ENCODE data around the gene PEX3.
"Not testable (repeated sequence)": the region's sequence is repeated elsewhere in the genome, so short reads cannot be mapped to it uniquely, and the experiment has no call there.

PEX3 gene

DNA sequence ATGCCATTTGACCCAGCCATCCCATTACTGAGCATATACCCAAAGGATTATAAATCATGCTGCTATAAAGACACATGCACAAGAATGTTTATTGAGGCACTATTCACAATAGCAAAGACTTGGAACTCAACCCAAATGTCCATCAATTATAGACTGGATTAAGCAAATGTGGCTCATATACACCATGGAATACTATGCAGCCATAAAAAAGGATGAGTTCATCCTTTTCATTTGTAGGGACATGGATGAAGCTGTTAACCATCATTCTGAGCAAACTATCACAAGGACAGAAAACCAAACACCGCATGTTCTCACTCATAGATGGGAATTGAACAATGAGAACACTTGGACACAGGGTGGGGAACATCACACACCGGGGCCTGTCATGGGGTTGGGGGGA, 2.7 kb upstream of the PEX3 start:
- H3K27ac ChIP-seq (replicated peaks; ENCODE audit: low read length); H2BK120ac ChIP-seq (ENCODE audit: low read depth, low read length); H2BK5ac ChIP-seq (ENCODE audit: low read length); H4K91ac ChIP-seq (ENCODE audit: low read depth, low read length, poor library complexity); H2AFZ ChIP-seq (ENCODE audit: low read length); H3K23ac ChIP-seq (ENCODE audit: low read depth, low read length, poor library complexity); H3K18ac ChIP-seq (ENCODE audit: low read length); H2BK12ac ChIP-seq (ENCODE audit: low read length); H3K9me3 ChIP-seq (replicated peaks in 1 of 2; ENCODE audit: control insufficient read depth in 2 of 2, insufficient read depth in 1 of 2, low read depth in 1 of 2, low read length in 2 of 2); H3K9ac ChIP-seq (ENCODE audit: low read depth, low read length, poor library complexity); H3K4ac ChIP-seq (ENCODE audit: low read length); H2BK15ac ChIP-seq (ENCODE audit: low read length); H2AK5ac ChIP-seq (ENCODE audit: low read depth, low read length); H3K4me1 ChIP-seq (ENCODE audit: control insufficient read depth in 2 of 2, insufficient read depth in 1 of 2, low read depth in 1 of 2, low read length in 2 of 2); H3K4me2 ChIP-seq (ENCODE audit: insufficient read depth, low read length, poor library complexity, severe bottlenecking); H4K8ac ChIP-seq (ENCODE audit: low read depth, low read length); H3K14ac ChIP-seq (ENCODE audit: low read length); H3K36me3 ChIP-seq (replicated peaks in 1 of 2; ENCODE audit: control insufficient read depth in 2 of 2, insufficient read depth in 2 of 2, low read length in 2 of 2); H3K79me1 ChIP-seq (ENCODE audit: low read depth, low read length); DNase-seq (ENCODE audit: low spot score); H3K4me3 ChIP-seq (ENCODE audit: low read length in 2 of 2); H3K27me3 ChIP-seq (ENCODE audit: control insufficient read depth in 3 of 3, insufficient read depth in 3 of 3, low read depth in 1 of 3, low read length in 3 of 3): not testable (repeated sequence)
- no CpG with 5 or more reads among the region's 2 CpGs for WGBS, 2 donors (ENCODE audit: extremely low coverage in 2 of 2, insufficient read length in 2 of 2, insufficient replicate concordance in 1 of 2)

GRCh38 chr6:143449082-143449713, 1.4 kb upstream of the PEX3 start:
- DNase-seq (ENCODE audit: low spot score): no peak
- Histone ChIP-seq H2BK15ac (ENCODE audit: low read length) (no peak overlapping the region), H3K4me1 (ENCODE audit: control insufficient read depth in 2 of 2, insufficient read depth in 1 of 2, low read depth in 1 of 2, low read length in 2 of 2) (peaks cover 2 to 7% of the 10 kb centered on the region in 2 donors), H3K23ac (ENCODE audit: low read depth, low read length, poor library complexity) (no peak overlapping the region), H3K27me3 (ENCODE audit: control insufficient read depth in 3 of 3, insufficient read depth in 3 of 3, low read depth in 1 of 3, low read length in 3 of 3) (no peaks in the 10 kb centered on the region), H2AFZ (ENCODE audit: low read length) (peak overlapping the region; percentile 92), H3K9ac (ENCODE audit: low read depth, low read length, poor library complexity) (no peak overlapping the region), H3K4ac (ENCODE audit: low read length) (no peak overlapping the region), H3K79me1 (ENCODE audit: low read depth, low read length) (peaks cover 3% of the 10 kb centered on the region), H4K91ac (ENCODE audit: low read depth, low read length, poor library complexity) (no peak overlapping the region), H2BK5ac (ENCODE audit: low read length) (no peak overlapping the region), H3K4me3 (ENCODE audit: low read length in 2 of 2) (peak overlapping the region in 1 of 2 donors; percentile 79), H3K18ac (ENCODE audit: low read length) (no peak overlapping the region), H2AK5ac (ENCODE audit: low read depth, low read length) (no peak overlapping the region), H4K8ac (ENCODE audit: low read depth, low read length) (no peak overlapping the region), H3K27ac (replicated peaks; ENCODE audit: low read length) (no peak overlapping the region), H3K9me3 (replicated peaks in 1 of 2; ENCODE audit: control insufficient read depth in 2 of 2, insufficient read depth in 1 of 2, low read depth in 1 of 2, low read length in 2 of 2) (no peaks in the 10 kb centered on the region), H3K4me2 (ENCODE audit: insufficient read depth, low read length, poor library complexity, severe bottlenecking) (peak overlapping the region; percentile 53), H2BK120ac (ENCODE audit: low read depth, low read length) (no peak overlapping the region), H2BK12ac (ENCODE audit: low read length) (no peak overlapping the region), H3K14ac (ENCODE audit: low read length) (no peak overlapping the region), H3K36me3 (replicated peaks in 1 of 2; ENCODE audit: control insufficient read depth in 2 of 2, insufficient read depth in 2 of 2, low read length in 2 of 2) (no peaks in the 10 kb centered on the region)
- no CpG with 5 or more reads among the region's 6 CpGs for WGBS, 2 donors (ENCODE audit: extremely low coverage in 2 of 2, insufficient read length in 2 of 2, insufficient replicate concordance in 1 of 2)

DNA sequence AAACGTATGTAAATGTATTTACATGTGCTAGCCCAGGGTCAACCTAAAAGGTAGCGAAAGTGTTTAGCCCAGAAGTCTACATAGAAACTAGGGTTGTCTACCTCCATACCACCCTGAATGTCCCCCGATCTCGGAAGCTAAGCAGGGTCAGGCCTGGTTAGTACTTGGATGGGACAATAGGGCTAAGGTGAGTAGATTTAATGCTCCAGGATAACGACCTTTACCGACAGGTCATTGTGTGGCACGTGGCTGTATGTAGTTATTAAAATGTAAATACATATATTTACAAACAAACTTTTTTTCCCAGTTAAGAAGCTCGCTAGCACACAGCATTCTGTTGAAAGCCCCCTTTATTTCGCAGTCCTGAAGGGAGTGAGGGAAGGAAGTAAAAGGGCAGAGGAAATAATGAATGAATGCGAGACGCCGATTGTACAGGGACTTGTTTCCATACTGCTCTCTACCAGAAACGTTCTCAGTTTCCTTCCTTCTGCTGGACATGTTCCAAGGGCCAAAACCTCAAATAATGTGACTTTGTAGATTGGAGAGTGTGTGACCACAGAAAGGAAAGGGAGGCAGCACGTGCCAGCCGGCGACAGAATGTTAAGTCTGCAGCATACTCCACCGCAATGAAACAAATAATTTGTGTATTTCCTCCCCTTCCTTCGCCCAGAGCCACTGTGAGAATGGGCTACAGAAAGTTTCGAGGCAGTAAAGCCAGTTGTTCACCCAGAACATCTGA, 722 bp upstream of the PEX3 start:
- Histone ChIP-seq H3K79me1 (ENCODE audit: low read depth, low read length) (peaks cover 3% of the 10 kb centered on the region), H3K9me3 (replicated peaks in 1 of 2; ENCODE audit: control insufficient read depth in 2 of 2, insufficient read depth in 1 of 2, low read depth in 1 of 2, low read length in 2 of 2) (no peaks in the 10 kb centered on the region), H2AK5ac (ENCODE audit: low read depth, low read length) (no peak overlapping the region), H3K4me1 (ENCODE audit: control insufficient read depth in 2 of 2, insufficient read depth in 1 of 2, low read depth in 1 of 2, low read length in 2 of 2) (peaks cover 2 to 7% of the 10 kb centered on the region in 2 donors), H3K4me2 (ENCODE audit: insufficient read depth, low read length, poor library complexity, severe bottlenecking) (peak overlapping the region; percentile 53), H3K9ac (ENCODE audit: low read depth, low read length, poor library complexity) (peak overlapping the region; percentile 89), H2BK5ac (ENCODE audit: low read length) (no peak overlapping the region), H2AFZ (ENCODE audit: low read length) (peak overlapping the region; percentile 92), H3K36me3 (replicated peaks in 1 of 2; ENCODE audit: control insufficient read depth in 2 of 2, insufficient read depth in 2 of 2, low read length in 2 of 2) (no peaks in the 10 kb centered on the region), H3K4ac (ENCODE audit: low read length) (no peak overlapping the region), H2BK120ac (ENCODE audit: low read depth, low read length) (no peak overlapping the region), H2BK12ac (ENCODE audit: low read length) (no peak overlapping the region), H3K18ac (ENCODE audit: low read length) (peak overlapping the region; percentile 83), H4K91ac (ENCODE audit: low read depth, low read length, poor library complexity) (no peak overlapping the region), H4K8ac (ENCODE audit: low read depth, low read length) (no peak overlapping the region), H3K23ac (ENCODE audit: low read depth, low read length, poor library complexity) (peak overlapping the region; percentile 92), H3K27me3 (ENCODE audit: control insufficient read depth in 3 of 3, insufficient read depth in 3 of 3, low read depth in 1 of 3, low read length in 3 of 3) (no peaks in the 10 kb centered on the region), H3K27ac (replicated peaks; ENCODE audit: low read length) (no peak overlapping the region), H3K14ac (ENCODE audit: low read length) (no peak overlapping the region), H3K4me3 (ENCODE audit: low read length in 2 of 2) (peak overlapping the region; percentile 79 to 85), H2BK15ac (ENCODE audit: low read length) (no peak overlapping the region)
- DNase-seq (ENCODE audit: low spot score): peak; percentile 3
- no CpG with 5 or more reads among the region's 19 CpGs for WGBS, 2 donors (ENCODE audit: extremely low coverage in 2 of 2, insufficient read length in 2 of 2, insufficient replicate concordance in 1 of 2)

DNA sequence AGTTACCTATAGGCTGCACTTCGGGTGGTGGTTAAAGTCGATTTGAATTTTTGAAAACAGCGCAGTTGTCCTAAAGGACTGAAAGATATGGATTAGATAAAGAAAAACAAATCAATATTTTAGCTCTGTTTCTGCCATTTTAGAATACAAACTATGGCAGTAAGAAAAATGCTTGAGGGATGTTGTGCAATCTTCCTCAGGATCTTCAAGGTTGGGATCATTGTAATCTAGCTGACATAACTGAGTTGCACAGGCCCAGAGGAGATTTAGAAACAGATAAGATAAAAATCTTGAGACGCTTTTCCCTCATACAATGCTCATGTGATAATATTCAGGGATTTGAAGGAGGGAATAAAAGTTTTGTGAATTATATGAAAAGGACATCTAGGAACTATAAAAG, 926 bp downstream of the PEX3 start:
- H3K23ac ChIP-seq (ENCODE audit: low read depth, low read length, poor library complexity): no peak overlapping the region
- H3K18ac ChIP-seq (ENCODE audit: low read length): no peak overlapping the region
- WGBS, 2 donors (ENCODE audit: extremely low coverage in 2 of 2, insufficient read length in 2 of 2, insufficient replicate concordance in 1 of 2): no CpG with 5 or more reads among the region's 4 CpGs
- peaks cover 2 to 7% of the 10 kb centered on the region in 2 donors for H3K4me1 ChIP-seq (ENCODE audit: control insufficient read depth in 2 of 2, insufficient read depth in 1 of 2, low read depth in 1 of 2, low read length in 2 of 2)
- H3K14ac ChIP-seq (ENCODE audit: low read length): no peak overlapping the region
- no peak overlapping the region for H2BK120ac ChIP-seq (ENCODE audit: low read depth, low read length)
- no peaks in the 10 kb centered on the region for H3K9me3 ChIP-seq (replicated peaks in 1 of 2; ENCODE audit: control insufficient read depth in 2 of 2, insufficient read depth in 1 of 2, low read depth in 1 of 2, low read length in 2 of 2)
- H3K27ac ChIP-seq (replicated peaks; ENCODE audit: low read length): no peak overlapping the region
- H3K27me3 ChIP-seq (ENCODE audit: control insufficient read depth in 3 of 3, insufficient read depth in 3 of 3, low read depth in 1 of 3, low read length in 3 of 3): no peaks in the 10 kb centered on the region
- peak overlapping the region; percentile 56 for H3K4me2 ChIP-seq (ENCODE audit: insufficient read depth, low read length, poor library complexity, severe bottlenecking)
- peak overlapping the region in 1 of 2 donors; percentile 79 for H3K4me3 ChIP-seq (ENCODE audit: low read length in 2 of 2)
- H2BK12ac ChIP-seq (ENCODE audit: low read length): no peak overlapping the region
- peak overlapping the region; percentile 92 for H2AFZ ChIP-seq (ENCODE audit: low read length)
- H3K36me3 ChIP-seq (replicated peaks in 1 of 2; ENCODE audit: control insufficient read depth in 2 of 2, insufficient read depth in 2 of 2, low read length in 2 of 2): no peaks in the 10 kb centered on the region
- H3K4ac ChIP-seq (ENCODE audit: low read length): no peak overlapping the region
- H3K79me1 ChIP-seq (ENCODE audit: low read depth, low read length): peaks cover 2% of the 10 kb centered on the region
- no peak for DNase-seq (ENCODE audit: low spot score)
- no peak overlapping the region for H4K8ac ChIP-seq (ENCODE audit: low read depth, low read length)
- H2AK5ac ChIP-seq (ENCODE audit: low read depth, low read length): no peak overlapping the region
- no peak overlapping the region for H4K91ac ChIP-seq (ENCODE audit: low read depth, low read length, poor library complexity)
- no peak overlapping the region for H2BK15ac ChIP-seq (ENCODE audit: low read length)
- H3K9ac ChIP-seq (ENCODE audit: low read depth, low read length, poor library complexity): no peak overlapping the region
- no peak overlapping the region for H2BK5ac ChIP-seq (ENCODE audit: low read length)

Measured in neuronal stem cell (in vitro differentiated cells).